DND-41 (cell line): Measurements from ENCODE around the gene OPCML.

Experiments
- CTCF ChIP-seq: IDR thresholded peaks from 2 replicates; pipeline ENCODE4 v1.5.1; 2012; ENCODE audit warnings: borderline replicate concordance, low read length, moderate library complexity, mild to moderate bottlenecking; ENCODE audit not compliant: poor library complexity, severe bottlenecking; ENCODE audit errors: extremely low read depth
- EZH2 ChIP-seq: IDR thresholded peaks from 3 replicates; pipeline ENCODE4 v1.6.1; 2012; ENCODE audit warnings: borderline replicate concordance, low read depth, mild to moderate bottlenecking, moderate library complexity, low read length, inconsistent platforms; ENCODE audit not compliant: severe bottlenecking

- TF ChIP-seq CTCF (no peak), EZH2 (no peak)
Observed at GRCh38 chr11:132457445-132457844, 1074.9 kb downstream of the OPCML start.
